GM18951 (cell line): Measurements from ENCODE around the gene LDB1.

Experiments
- POLR2A ChIP-seq: IDR thresholded peaks from 4 replicates; pipeline ENCODE4 v1.6.1; 2011; ENCODE audit warnings: mild to moderate bottlenecking; ENCODE audit not compliant: insufficient read length, insufficient read depth; ENCODE audit errors: extremely low read depth
- in situ Hi-C: fragments of 300-500 bp; cut with MboI; formaldehyde crosslinking; loops from one replicate; pipeline ENCODE4 v1.12.0; 2022; ENCODE audit warnings: low sequenced_read_pairs, mixed read lengths, inconsistent platforms; ENCODE audit not compliant: unreplicated experiment

LDB1 gene

GRCh38 chr10:102131286-102132170 is 11.4 kb upstream of the LDB1 start:
- TF ChIP-seq POLR2A: no peak

GRCh38 chr10:102123223-102123622 is 3.1 kb upstream of the LDB1 start:
- in situ Hi-C loops: no loop called here
- no peak for TF ChIP-seq POLR2A

More at GRCh38 chr10:102131286-102132170, 11.4 kb upstream of the LDB1 start:
- in situ Hi-C loops: no loop called here

GRCh38 chr10:102122450-102122849 is 2.3 kb upstream of the LDB1 start:
- TF ChIP-seq POLR2A: no peak
- in situ Hi-C loops: no loop called here

GRCh38 chr10:102121739-102122372 is 1.7 kb upstream of the LDB1 start:
- no peak for TF ChIP-seq POLR2A
- in situ Hi-C loops: no loop called here

GRCh38 chr10:102120991-102121738 is 997 bp upstream of the LDB1 start:
- no peak for TF ChIP-seq POLR2A
- in situ Hi-C loops: no loop called here

- in situ Hi-C loops: no loop called here
- no peak for TF ChIP-seq POLR2A
Observed at GRCh38 chr10:102119417-102120141, 589 bp downstream of the LDB1 start.

- no peak for TF ChIP-seq POLR2A
- in situ Hi-C loops: no loop called here
Observed at GRCh38 chr10:102118867-102119266, 1.3 kb downstream of the LDB1 start.

GRCh38 chr10:102117391-102118159 is 2.6 kb downstream of the LDB1 start:
- TF ChIP-seq POLR2A: peak; percentile 29
- in situ Hi-C loops: no loop called here

GRCh38 chr10:102116656-102117055 is 3.5 kb downstream of the LDB1 start:
- in situ Hi-C loops: no loop called here
- no peak for TF ChIP-seq POLR2A

GRCh38 chr10:102115775-102116174 is 4.4 kb downstream of the LDB1 start:
- in situ Hi-C loops: no loop called here
- no peak for TF ChIP-seq POLR2A

GRCh38 chr10:102114861-102115618 is 5.1 kb downstream of the LDB1 start:
- TF ChIP-seq POLR2A: peak; percentile 81
- in situ Hi-C loops: no loop called here
